ENCODE results near the gene PYGO2. TPM values are rescaled to one million over a fixed set of nuclear protein-coding genes. Genes with fewer than 3 reads are reported as not detected.

Gene PYGO2
- total and polyA plus RNA-seq, 12 donors: 26.2 to 61.1 (median 38.7) TPM

GRCh38 chr1:154958681-154959425 lies 2.7 kb downstream of the PYGO2 start:
- no peak for DNase-seq
- Histone ChIP-seq H3K27ac (peak overlapping the region in 1 of 5 donors; percentile 6), H3K4me3 (no peak overlapping the region), H3K4me1 (replicated peaks in 1 of 2) (peaks cover 35 to 51% of the 10 kb centered on the region in 2 donors), H3K27me3 (no peaks in the 10 kb centered on the region), H3K9me3 (replicated peaks in 1 of 3) (no peaks in the 10 kb centered on the region), H3K36me3 (replicated peaks in 1 of 2) (peaks cover 0 to 31% of the 10 kb centered on the region in 2 donors)
- WGBS, 4 donors: 85 to 90% (median 87%) methylated on average over 10 to 16 of the region's 16 CpGs
- intact Hi-C loops (cut with DNase I): no loop called here
- TF ChIP-seq CTCF (IDR thresholded peaks at IDR 0.05): no peak
- no peak for TF ChIP-seq POLR2A (IDR thresholded peaks at IDR 0.05)

GRCh38 chr1:154958036-154958435 lies 3.5 kb downstream of the PYGO2 start:
- H3K4me3 ChIP-seq: no peak overlapping the region
- peaks cover 41 to 54% of the 10 kb centered on the region in 2 donors for H3K4me1 ChIP-seq (replicated peaks in 1 of 2)
- no peaks in the 10 kb centered on the region for H3K9me3 ChIP-seq (replicated peaks in 1 of 3)
- TF ChIP-seq POLR2A (IDR thresholded peaks at IDR 0.05) (no peak), CTCF (IDR thresholded peaks at IDR 0.05) (no peak)
- 86 to 92% (median 89%) methylated on average over 2 of the region's 2 CpGs for WGBS, 4 donors
- no peak for DNase-seq
- no peaks in the 10 kb centered on the region for H3K27me3 ChIP-seq
- H3K36me3 ChIP-seq (replicated peaks in 1 of 2): peaks cover 0 to 23% of the 10 kb centered on the region in 2 donors
- H3K27ac ChIP-seq: peak overlapping the region in 1 of 5 donors; percentile 45
- intact Hi-C loops (cut with DNase I): no loop called here

- intact Hi-C loops (cut with DNase I): no loop called here
- peaks cover 0 to 16% of the 10 kb centered on the region in 2 donors for H3K36me3 ChIP-seq (replicated peaks in 1 of 2)
- H3K4me1 ChIP-seq (replicated peaks in 1 of 2): peaks cover 42 to 54% of the 10 kb centered on the region in 2 donors
- 42 to 60% (median 48%) methylated on average over 9 of the region's 9 CpGs for WGBS, 4 donors
- TF ChIP-seq CTCF (IDR thresholded peaks at IDR 0.05) (no peak), POLR2A (IDR thresholded peaks at IDR 0.05) (no peak)
- no peaks in the 10 kb centered on the region for H3K9me3 ChIP-seq (replicated peaks in 1 of 3)
- H3K27me3 ChIP-seq: no peaks in the 10 kb centered on the region
- no peak overlapping the region for H3K4me3 ChIP-seq
- peak overlapping the region in 4 of 5 donors; percentile 59 to 84 (median 69) for H3K27ac ChIP-seq
- DNase-seq: no peak
Measured at GRCh38 chr1:154957091-154957657, 4.4 kb downstream of the PYGO2 start.

- Histone ChIP-seq H3K36me3 (replicated peaks in 1 of 2) (peaks cover 0 to 16% of the 10 kb centered on the region in 2 donors), H3K27ac (peak overlapping the region in 4 of 5 donors; percentile 59 to 84 (median 69)), H3K27me3 (no peaks in the 10 kb centered on the region), H3K4me1 (replicated peaks in 1 of 2) (peaks cover 45 to 59% of the 10 kb centered on the region in 2 donors), H3K9me3 (replicated peaks in 1 of 3) (no peaks in the 10 kb centered on the region), H3K4me3 (peak overlapping the region in 2 of 4 donors; percentile 39 to 64)
- WGBS, 4 donors: 8 to 21% (median 13%) methylated on average over 4 to 6 of the region's 6 CpGs
- intact Hi-C loops (cut with DNase I): no loop called here
- TF ChIP-seq POLR2A (IDR thresholded peaks at IDR 0.05) (no peak), CTCF (IDR thresholded peaks at IDR 0.05) (no peak)
- peak in 5 of 7 donors; percentile 35 to 75 (median 50) for DNase-seq
Measured at GRCh38 chr1:154956544-154956941, 5.0 kb downstream of the PYGO2 start.
